Activated effector memory CD4-positive, alpha-beta T cell treated with anti-CD3 and anti-CD28 coated beads, Interleukin-2, amount 50 U/mL, for 16 hours (primary cell): ENCODE data around the gene BTBD3.

ENCODE experiments used
- DNase-seq: peaks from one replicate; pipeline ENCODE4 v3.0.0-alpha.2; 2020

Gene BTBD3

DNA sequence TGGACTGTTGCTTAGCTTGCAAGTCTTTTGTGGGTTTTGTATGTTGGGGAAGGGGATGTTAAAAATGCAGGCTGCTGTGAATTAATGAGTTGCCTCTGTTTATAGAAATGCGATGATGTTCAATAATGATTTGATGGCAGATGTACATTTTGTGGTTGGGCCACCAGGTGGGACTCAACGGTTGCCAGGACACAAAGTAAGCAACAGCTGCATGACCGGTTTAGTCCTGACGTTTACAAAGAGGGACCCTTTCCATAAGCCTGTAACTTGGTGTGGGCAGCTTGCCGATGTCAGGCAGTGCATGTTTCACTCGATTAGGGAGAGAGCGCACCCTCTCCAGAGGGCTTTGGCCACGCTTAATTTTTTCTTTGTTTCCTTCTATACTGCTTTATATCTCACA, 1.3 kb downstream of the BTBD3 start:
- no peak for DNase-seq

DNA sequence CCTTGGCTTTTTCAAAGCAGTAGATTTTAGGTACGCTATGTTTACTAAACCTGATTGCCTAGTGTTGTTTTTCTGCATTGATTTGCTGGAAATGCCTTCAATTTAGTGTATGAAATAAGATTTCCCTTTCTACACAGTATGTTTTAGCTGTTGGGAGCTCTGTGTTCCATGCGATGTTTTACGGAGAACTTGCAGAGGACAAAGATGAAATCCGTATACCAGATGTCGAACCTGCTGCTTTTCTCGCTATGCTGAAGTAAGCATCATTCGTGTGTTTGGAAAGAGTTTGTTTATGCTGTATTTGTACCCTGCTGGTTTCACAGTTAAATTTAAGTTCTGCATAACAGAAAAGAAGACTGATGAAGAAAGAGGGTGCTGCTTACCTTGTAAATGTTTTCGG, 1.9 kb downstream of the BTBD3 start:
- no peak for DNase-seq

DNA sequence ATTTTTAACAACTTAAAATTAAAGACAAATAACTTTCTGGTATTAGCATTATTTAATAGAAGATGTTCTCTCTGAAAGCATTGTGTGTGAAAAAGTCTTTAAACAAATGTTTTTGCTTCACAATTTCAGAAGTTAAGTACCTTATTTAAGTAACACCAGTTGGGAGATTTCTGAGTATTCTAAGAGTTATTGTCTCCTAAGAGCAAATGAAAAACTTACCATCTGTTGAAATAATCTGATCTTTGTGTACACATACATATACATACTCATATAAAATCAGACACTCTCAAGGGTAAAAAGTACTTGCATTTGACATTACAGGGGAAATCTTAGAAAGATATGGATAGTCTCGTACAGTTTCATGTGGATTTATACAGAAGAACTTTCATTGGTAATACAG, 2.4 kb downstream of the BTBD3 start:
- DNase-seq, result no peak

DNA sequence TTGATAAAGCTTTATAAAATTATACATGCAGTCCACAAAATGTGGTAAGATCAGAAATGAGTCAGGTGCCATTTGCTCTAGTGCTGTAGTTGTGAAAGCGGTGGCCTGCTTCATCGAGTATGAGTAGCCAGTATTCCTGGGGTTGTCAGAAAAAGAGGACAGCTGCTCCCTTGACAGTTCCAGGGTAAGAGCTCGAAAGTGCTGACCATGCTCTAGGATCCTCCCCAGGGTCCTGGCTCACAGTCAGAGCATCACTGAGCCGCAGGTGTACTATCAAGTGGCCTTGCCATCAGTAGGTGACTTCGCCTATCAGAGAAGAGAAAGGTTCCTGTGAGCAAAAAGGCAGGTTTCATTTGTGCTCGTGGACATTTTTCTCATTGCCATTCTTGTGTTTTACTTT, 3.6 kb downstream of the BTBD3 start:
- DNase-seq, result no peak

DNA sequence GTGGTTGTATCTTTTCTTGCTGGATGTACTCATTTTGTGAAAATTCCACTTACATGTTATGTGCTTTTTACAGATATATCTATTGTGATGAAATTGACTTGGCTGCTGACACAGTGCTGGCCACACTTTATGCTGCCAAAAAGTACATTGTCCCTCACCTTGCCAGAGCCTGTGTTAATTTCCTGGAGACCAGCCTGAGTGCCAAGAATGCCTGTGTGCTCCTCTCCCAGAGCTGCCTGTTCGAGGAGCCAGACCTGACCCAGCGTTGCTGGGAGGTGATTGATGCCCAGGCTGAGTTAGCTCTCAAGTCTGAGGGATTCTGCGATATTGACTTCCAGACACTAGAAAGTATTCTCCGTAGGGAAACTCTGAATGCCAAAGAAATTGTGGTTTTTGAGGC, 4.9 kb downstream of the BTBD3 start:
- DNase-seq, result no peak

DNA sequence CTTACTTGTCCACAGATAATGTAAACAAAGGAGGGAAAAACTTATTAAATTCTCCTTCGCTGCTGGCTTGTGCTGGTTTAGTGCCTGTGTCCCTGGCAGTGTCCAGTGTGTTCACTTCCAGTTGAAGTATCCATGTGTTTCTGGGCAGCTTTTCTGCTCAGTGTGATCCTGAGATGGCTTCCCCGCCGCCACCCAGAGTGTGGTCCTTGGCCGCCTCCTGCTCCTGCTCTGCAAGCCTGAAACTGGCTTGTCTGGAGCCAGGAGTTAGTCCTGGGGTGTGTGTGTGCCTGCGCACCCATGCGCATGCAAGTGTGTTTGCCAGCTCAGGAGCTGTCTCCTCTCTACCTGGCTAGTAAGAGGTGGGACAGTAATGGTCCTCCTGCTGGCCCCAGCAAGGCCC, 7.2 kb downstream of the BTBD3 start:
- no peak for DNase-seq

DNA sequence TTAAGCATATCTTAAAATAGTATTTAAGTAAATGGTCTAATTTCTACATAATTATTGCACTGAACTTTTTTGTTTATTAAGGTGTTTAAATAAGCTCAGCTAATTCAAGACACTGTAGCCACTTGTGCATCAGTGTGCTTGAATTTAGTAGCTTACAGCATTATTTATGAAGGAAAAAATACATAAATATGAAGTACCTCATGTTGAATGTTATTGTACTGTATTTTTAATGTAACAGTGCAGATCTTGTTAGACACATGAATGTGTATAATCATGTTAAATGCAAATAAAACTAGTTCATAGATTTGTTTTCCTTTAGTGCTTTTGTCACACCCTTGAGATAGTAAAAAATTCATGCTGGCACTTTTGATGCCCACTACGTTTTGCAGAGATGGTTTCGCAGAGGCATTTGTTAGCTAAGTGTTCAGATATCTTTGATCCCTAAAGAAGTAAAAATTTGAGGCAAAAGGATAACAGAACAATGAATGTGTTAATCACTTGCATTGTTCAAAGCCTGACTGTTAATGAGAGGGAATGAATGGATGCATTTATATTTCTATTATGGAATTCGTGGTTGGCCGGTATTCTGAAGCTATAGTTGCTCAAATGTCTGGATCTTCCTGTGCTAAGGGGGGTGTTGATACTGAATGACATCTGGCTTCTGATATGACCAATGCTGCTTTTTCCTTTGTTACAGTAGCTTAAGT, 8.8 kb downstream of the BTBD3 start:
- no peak for DNase-seq

DNA sequence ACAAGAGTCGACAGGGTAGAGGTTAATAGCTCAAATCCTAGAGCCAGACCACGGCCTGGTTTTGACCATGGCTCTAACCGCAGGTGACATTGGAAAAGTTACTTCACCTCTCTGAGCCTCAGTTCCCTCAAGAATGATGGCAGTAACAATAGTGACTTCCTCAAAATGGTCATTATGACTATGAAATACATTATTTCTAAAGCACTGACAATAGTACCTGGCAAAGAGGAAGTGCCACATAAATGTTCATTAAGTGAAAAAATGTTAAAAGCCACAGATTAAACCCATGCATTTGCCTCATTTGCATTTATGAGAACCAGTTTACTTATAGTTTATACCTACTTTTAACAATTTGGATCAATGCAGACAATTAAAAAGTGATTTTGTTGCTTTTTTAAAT, 12.3 kb downstream of the BTBD3 start:
- no peak for DNase-seq

DNA sequence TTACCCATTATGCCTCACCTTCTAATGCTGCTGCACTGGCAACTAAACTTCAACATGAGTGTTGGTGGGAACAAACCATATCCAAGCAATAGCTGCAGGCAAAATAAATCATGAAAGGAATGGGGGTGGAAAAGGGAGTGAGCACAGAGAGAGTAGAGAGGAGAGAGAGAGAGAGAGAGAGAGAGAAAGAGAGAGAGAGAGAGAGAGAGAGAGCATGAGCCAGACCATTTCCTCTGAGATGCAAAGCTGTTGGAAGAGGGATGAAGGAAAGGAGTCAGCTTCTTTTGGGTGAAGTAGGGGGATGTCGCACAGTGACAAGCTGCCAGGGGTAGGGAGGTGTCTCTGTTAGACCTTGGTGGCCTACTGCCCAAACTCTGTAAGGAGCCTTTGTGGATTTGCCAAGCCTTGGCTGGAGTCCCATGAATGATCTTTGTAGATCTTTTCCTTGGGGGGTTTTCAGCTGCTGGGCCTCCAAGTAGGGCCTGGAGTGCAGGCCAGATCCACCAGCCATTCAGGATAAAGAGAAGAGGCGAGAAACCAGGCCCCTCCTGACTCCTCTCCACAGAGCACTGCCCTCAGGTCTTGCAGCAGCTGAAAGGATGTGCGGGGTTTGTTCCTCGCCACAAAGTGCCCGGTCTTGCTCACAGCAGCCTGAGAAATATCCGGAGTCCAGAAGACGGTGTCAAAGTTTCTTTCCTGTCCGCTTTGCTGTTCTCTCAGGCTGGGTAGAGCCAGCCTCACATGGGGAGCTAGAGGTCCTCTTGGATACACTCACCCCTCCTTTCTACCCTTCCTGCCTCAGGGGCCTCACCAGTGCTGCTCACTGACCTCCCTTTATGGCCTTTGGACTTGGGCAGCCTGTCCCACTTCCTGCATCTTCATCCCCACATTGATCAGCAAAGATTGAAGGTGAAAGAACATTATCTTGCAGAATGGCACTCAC, 17.8 kb downstream of the BTBD3 start:
- DNase-seq, result no peak

DNA sequence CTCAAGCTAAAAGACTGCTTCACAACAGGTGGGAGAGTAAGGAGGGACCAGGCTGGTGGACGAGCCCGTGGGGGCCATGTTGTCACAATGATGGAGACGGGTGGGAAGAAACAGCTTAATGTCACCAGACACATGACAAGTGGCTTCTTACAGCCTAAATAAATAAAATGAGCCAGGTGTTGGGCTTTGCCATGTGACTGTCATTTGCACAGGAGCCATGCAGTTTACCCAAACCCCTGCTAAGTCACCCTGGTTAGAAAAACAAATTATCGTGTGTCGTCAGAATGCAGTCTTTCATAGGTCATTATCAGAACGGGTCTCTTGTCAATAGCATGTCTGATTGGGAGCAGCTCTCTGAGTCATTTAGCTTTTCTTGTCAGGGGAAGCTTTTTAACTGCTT, 18.5 kb downstream of the BTBD3 start:
- no peak for DNase-seq

DNA sequence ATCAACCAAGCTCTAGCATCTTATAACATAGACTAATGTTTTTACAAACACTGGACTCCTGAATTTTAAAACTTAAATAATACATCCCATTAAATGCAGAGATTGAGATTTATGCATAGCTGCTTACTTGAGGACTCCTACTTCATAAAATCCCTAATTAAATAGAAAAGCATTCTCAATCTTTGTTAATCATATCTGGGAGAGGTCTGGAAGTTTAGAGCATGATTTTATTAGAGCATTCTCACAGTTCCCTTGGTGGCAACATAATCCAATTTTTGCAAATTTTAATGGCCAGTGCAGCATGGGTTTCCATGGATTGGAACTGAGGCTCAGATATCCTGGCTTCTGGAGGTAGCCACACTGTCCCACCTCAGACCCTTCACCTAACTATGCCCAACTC, 19.5 kb downstream of the BTBD3 start:
- DNase-seq, result no peak

DNA sequence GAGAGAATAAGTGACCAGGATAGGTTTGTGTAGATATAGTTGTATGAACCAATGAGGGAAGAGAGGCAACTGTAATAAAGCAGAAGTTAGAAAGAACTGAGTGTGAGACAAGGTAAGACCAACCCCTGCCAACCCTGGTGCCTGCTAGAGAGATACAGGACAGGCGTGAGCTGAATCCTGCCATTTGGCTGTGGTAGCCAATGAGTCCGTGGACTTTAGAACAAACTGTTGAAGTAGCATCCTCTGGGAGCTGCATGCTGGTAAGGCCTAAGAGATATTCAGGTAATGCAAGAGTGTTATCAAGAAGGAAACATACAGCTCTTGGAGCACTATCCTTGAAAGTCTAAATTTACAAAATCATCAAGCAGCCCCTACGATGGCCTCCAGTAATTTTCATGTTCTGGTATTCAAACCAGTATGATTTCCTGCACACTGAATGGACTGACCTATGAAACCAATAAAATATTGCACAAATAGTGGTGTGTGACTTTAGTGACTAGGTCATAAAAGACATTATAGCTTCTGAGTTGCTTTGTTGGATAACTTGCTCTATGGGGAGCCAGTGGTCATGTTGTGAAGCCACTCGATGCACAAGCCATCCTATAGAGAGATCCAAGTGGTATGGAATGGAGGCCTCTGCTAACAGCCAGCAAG, 24.0 kb downstream of the BTBD3 start:
- DNase-seq, result no peak

DNA sequence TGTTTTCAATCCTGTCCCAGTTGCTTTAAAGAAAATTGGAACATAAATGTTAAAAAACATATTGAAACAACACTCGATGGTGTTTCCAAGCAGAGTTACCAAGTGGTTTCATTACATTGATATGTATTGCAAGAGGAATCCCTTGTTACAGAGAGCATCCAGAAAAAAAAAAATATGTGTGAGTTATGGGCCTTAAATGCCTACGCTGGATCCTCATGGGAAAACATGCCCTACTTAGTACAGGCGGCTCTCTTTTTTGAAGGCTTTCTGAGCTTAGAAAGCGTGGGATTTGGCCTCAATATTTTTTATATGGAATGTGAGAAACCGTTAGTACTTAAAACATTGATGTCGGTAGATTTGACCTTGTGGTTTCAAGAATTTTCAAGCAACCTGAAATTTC, 26.1 kb downstream of the BTBD3 start:
- no peak for DNase-seq

DNA sequence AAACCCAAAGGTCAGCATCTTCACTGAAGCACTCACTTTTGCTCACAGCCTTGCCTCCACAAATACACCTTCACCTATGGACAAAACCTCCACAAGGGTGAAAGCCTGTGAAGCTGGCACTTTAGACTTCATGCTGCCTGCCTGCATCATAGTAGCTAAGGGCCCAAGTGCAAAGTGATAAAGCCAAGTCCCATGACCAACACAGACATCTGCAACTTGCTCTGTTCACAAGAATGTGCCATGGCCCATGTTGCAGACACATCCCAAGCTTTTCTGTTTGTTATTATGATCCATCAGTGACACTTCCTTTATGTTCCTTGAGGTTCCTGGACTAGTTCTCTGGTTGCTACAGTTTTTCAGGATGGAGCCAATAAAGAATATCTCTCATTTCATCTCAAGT, 31.1 kb downstream of the BTBD3 start:
- no peak for DNase-seq

DNA sequence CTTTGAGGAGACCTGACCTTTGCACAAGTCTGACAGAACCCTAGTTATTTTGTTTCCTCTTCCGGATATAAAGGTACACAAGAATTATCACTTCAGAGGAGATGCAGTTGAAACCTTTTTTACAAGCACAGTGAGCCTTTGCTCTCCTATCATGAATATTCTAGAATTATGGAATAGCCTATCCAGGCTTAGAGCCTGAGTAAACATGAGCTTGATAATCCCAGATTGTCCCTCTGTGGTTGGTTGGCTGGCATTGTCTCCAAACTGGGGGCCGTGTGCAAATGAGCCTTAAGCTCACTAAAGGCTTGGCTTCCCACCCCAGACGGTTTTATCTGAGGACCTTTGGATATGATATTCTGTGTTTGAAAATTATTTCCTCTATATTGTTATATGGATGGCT, 32.0 kb downstream of the BTBD3 start:
- no peak for DNase-seq

DNA sequence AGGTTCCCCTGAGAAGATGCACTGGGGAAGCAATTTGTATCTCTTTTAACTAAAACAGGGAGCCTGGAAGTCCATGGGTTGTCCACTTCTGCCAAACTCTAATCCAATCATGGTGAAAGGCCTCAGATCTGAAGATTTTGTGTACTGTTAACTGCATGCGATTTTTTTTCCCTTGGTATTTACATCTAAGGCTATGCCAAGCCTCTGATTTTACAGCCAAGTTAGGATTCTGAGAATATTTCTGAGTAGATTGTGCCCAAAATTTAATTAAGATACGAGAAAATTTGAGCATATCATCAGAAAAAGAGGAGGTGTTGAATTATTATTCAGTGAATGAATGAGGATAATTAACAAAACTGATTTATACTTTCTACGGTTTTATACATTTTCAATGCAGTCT, 34.0 kb downstream of the BTBD3 start:
- no peak for DNase-seq

DNA sequence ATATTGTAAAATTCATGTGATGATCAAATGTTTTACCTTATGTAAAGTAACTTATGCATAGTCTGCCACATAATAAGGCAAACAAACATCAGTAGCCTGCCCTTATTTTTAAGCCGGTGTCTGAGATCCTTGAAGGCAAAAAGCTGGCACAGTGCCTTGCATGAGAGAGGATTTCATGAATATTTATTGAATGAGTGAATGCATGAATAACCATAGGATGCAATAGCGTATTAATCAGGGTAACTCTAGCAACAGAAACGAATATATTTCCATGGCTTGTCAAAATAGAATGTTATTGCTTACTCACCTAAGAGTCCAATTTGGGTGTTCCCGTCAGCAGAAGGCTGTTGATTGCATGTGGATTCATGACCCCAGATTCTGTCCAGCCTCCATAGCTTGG, 34.9 kb downstream of the BTBD3 start:
- no peak for DNase-seq

DNA sequence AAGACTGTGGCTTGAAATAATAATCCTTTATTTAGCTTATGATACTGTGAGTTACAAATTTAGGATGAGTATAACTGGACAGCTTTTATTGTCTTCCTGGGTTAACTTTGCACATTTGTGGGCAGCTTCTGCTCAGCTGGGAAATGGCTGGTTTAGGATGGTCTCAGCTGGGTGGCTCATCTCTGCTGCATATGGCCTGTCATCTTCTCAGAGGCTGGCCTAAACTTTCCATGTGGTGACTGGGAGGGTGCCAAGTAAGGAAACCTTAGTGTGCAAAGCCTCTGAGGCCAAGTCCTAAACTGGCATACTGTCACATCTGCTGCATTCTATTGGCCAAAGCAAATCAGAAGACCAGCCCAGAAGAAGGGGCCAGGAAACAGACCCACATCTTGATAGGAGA, 40.2 kb downstream of the BTBD3 start:
- DNase-seq, result no peak

DNA sequence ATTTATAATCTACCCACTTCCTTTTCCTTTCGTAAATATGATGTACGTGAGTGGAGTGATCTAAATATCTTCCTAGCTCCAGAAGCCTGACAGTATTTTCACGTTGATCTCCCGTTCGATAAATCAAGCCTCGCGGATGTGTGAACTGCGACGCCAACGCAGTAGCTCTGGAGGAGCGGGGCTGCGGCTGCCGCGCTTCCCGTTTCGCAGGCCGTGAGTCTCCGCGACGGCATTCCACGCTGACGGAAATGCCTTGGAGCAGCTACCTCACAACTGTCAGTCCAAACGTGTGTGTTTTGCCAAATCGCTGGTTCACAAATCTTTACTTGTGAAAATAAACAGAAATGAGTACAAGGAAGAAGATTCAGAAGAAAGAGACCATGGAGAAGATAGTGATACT, 41.2 kb downstream of the BTBD3 start:
- no peak for DNase-seq

DNA sequence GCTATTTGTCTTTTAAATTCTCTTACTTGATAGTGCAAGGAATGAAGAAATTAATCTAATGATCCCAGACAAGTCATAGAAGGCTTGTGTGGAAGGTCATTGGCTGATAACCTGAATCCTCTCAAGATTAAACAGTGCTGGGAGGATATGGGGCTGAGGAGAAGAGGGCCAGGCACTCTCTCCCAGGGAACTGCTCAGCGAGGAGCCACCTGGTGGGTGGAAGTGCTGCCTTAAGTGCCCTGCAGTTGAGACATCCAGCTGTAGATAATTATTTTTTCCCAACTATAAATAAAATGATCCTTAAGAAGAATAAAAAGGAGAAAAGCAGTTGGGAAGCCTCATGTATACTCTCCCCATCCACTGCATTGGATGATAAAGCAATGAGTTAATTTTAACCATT, 47.9 kb downstream of the BTBD3 start:
- DNase-seq, result no peak

DNA sequence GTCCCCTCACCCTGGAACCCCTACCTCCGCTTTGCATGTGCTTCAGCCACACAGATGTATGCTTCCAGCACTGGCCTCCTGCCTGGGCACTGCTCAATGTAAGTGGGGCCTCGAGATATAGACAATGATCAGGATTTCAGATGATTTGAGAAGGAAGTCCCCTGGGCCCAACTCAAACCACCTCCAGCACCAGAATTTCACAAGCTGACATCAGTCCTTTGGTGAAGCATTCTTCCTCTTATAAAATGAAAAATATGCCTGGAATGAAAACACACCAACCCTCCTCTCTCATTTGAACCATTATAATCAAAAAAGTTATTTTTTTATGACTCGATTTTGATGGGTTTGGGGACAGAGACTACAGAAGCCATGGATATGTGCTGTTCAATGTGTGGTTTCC, 48.5 kb downstream of the BTBD3 start:
- no peak for DNase-seq

DNA sequence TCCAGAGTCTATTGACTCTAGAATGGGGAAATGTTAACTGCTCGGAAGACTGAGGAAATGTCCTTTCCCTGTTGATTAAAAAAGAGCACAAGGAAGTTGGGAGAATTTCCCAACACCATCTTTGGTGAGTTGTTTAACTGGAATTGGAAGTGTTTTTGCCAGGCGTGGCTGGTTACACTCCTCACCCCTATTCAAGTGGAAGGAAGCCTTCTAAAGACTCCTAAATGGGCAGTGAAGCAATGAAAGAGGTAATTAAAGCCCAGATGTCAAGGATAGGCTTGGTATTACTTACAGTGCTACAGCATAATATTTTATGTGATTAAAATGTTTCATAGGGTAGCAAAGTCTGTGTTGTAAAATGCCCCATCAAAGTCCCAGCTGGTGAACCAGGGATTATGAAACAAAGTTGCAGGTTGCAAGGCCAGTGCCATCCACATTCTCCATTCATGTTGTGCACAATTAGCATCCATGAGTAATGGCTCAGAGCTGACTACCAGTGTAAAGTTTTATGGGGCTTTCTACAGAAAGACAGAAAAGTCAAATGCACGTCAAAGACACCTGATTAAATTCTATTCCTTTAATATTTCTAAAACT, 52.6 kb downstream of the BTBD3 start:
- no peak for DNase-seq

DNA sequence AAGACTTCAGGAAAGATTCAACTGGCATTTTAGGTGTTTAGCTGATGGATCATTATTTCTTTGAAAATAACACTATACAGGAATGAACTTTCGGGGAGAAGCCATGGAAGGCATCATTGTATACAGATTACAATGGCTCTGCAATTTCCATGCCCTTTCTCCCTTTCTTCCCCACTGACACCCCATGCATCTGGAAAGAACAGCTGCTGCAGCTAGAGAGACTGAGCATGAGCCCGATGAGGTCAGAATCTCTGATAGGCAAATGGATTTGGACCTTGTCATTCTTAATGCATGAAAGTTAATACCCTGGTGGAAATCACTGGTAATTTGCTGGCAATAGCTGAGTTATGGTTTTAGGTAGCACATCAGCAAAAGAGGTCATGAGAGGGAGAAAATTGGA, 54.8 kb downstream of the BTBD3 start:
- DNase-seq, result no peak
